RCC 7860 (cell line): Measurements from ENCODE around the gene PLA2G4E.
A peak's percentile ranks its signal among the peaks of the same experiment; 100 is the strongest.

Experiments used
- DNase-seq: peaks from one replicate; pipeline ENCODE4 v3.0.0-alpha.2; 2015; ENCODE audit warnings: low spot score
- FAIRE-seq: peaks from 2 replicates; lab custom pipeline; 2012; peaks lifted over from hg19 to GRCh38; lab: Jason Lieb, UNC

The PLA2G4E gene

DNA sequence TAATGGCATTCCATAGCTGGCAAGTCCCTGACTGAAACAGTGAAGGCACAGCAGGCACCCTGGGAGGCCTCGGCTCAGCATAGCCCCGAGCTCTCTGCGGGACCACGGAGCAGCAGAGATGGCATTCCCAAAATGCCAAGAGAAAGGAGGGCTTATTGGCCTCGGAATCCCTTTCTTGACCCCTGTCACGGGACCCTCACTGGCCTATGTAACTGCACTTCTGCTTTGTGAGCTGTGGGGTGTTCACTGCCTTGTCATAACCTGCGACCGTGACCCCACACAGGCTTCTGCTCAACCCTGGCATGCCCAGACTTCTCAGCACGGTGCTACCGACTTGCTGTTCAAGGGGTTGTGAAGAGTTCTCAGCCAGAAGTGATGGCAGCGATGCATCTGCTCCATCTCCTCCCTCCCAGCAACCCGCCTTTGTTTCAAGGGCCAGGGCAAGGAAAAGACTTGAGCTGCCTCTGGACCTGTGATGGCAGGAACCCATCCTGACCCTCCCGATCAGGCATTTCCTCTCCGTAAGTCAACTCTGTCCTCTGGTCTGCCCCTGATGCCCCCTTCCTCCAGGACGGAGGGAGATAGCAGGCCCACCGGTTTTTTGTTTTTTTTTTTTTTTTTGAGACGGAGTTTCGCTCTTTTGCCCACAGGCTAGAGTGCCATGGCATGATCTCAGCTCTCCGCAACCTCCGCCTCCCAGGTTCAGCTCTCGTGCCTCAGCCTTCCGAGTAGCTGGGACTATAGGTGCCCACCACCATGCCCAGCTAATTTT lies 79.0 kb downstream of the PLA2G4E start:
- FAIRE-seq, result no peak
- no peak for DNase-seq

DNA sequence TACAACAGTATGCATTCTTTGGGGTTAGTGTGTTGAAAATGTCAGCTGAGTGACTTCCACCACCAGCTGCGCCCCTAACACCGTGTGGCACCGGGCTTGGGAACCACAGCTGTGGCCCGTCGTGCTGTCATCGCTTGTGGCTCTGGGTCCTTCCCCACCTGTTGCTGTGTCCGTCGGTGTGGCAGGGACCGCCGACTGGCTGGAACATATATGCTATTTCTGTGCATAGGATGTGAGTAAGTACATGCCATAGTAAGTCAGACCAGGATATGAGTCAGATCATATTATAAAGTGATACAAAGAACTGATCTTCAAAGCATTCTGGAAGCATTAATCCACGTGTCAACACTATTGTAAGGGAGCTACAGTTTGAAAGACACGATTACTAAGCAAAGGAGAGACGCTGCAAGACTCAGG lies 80.4 kb downstream of the PLA2G4E start:
- DNase-seq (peak; percentile 86), FAIRE-seq (peak; percentile 46)

DNA sequence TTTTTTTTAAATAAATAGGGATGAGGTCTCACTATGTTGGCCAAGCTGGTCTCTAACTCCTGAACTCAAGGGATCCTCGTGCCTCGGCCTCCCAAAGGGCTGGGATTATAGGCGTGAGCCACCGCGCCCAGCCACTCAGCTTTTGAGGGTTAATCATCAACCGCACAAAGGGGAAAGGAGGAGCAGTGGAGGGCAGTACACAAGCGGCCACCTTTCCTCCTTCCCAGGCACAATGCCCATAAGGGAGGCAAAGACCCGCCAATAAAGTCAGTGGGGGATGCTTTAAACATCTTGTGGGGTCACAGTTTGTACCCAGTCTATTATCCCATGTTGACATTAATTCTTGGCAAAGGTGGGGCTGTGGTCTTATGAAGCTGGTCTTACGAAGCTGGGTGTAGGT lies 80.9 kb downstream of the PLA2G4E start:
- FAIRE-seq (no peak), DNase-seq (no peak)

DNA sequence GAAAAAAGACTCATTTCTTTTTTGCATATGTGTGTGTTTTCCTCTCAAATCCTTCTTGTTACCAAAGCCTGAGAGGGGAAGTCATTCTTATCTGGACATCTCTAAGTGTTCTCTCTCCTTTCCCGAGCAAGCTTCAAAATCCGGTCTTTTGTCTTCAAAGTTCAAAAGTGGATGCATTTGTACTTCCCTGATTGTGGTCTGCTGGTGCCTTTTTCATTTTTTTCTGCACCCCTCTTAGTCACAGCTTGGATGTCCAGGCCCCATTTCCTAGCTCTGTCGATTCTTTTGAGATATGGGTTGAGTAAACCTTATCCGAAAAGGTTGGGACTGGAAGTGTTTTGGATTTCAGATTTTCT lies 83.3 kb downstream of the PLA2G4E start:
- no peak for DNase-seq
- no peak for FAIRE-seq

DNA sequence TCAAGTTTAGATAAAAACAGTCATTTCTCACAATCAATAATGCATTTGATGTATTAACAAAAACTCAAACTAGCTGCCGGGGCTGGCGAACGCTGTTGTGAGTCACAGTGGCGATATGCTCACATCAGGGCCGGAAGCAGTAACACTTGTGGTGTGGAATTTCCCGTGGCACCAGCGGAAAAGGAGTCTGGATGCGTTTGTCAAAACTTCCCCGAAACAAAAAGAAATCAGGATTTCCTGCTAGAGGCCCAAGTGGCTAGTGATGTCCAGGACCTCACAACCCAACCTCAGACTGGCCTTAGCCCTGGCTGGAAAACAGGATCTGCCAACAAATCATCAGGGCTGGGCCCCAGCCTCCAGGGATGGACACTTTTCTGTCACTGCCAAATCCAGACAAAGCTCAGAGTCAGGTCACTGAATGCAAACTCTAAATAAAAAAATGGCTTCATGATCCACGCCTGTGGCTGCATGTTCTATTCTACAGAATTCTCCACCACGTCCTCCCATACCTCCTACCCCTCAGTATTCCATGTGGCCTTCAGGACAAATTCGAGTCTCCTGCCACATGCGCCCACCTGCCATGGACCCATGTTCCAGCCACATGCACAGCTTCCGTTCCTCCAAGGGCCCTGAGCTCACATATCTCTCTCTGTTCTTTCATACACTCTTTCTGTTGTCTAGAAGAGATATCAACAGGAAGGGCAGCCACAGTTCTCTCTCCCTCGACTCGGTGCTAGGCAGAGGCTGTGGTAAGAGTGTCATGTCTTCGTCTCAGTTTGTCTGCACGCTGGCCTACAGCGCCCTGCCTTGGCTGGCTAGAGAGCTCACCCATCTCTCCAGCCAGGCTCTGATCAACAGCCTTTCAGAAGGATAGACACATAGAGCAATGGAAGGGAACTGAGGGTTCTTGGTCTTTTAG lies 83.9 kb downstream of the PLA2G4E start:
- no peak for FAIRE-seq
- peak; percentile 39 for DNase-seq

DNA sequence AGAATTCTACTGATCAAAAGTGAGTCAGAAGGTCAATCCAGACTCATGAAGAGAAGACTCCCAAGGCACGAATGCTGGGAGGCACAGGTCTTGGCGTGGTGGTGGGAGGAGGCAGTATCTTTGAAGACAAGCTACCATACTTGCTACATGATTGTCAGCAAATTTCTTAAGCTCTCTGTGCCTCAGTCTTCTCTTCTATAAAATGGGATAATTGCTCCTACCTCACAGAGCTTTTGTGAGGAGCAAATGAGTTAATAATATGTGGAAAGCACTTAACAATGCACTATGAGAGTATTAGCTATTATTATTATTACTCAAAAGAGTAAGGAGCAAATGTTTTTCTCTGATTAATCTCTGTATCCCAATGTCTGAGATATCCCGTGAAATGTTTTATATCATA lies 84.7 kb downstream of the PLA2G4E start:
- no peak for FAIRE-seq
- no peak for DNase-seq

DNA sequence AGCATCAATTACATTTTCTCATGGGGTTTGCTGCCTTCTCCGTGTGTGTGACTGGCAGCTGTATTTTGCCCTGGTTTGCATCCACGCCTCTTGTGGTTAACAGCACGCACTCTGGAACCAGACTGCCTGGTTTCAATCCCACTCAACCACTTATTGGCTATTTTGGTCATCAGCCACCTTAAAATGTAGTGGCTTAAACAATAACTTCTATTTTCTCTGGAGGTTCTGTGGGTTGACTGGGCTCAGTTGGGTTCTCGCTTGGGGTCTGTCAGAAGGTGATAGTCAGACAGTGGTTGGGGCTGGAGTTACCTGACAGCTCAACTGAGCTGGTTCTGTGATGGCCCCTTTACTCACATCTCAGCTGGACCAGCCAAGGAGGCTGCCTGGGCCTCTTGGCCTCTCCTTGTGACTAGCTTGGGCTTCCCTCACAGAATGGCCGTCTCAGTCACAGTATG lies 85.2 kb downstream of the PLA2G4E start:
- no peak for FAIRE-seq
- no peak for DNase-seq

DNA sequence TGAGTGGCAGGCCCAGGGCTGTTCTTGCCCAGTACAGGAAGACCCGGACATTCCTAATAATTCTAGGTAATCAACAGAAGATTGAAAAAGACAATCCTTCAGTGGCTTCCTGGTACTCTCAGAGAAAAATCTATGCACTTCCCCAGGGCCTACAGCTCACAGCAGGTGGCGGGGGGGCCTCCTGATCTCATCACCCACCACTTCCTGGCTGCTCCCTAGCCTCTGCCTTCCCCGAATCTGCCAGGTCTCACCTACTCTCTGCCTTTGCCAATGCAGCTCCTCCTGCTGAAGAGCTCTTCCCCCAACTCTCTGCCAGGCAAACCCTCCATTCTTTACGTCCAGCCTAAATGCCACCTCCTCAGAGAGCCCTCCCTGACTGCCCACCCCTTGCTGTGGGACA lies 86.0 kb downstream of the PLA2G4E start:
- DNase-seq, result peak; percentile 78
- peak; percentile 20 for FAIRE-seq

DNA sequence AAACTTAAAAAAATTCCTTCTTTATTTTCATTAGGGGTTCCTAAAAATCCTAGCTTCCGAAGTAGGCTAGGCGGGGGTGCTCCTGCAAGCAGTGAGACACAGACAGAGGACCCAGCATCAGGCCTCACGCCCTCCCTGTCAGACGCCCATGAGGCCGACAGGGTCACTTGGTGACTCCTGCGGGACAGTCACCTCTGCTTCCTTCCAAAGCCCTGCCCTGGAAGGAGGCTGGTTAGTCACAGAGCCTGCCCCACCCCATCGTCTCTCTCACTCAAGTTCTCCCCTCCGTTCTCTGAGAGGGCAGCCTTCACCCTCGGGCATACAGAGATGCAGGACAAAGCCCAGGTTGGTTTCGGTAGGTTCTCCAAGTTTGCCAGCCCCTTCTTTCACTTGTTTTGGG lies 87.1 kb downstream of the PLA2G4E start:
- peak; percentile 73 for DNase-seq
- FAIRE-seq, result peak; percentile 2

DNA sequence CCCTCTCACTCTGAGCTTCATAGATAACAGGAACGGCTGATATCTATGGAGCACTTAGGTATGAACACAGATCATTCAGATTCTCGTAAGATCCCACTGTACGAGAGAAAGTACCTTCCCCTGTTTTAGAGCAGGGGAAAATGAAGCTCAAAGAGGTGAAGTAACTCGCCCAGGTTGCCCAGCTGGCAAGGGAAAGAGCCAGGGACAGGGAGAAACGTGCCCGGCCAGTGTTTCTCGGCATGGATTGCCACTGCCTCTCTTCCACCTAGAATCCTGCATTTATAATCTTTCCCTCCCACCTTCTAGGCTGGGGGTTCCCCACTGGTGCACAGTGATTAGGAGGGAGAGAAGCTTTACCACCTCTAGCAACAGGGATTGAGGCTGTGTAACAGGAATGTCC lies 87.5 kb downstream of the PLA2G4E start:
- FAIRE-seq (no peak), DNase-seq (no peak)

DNA sequence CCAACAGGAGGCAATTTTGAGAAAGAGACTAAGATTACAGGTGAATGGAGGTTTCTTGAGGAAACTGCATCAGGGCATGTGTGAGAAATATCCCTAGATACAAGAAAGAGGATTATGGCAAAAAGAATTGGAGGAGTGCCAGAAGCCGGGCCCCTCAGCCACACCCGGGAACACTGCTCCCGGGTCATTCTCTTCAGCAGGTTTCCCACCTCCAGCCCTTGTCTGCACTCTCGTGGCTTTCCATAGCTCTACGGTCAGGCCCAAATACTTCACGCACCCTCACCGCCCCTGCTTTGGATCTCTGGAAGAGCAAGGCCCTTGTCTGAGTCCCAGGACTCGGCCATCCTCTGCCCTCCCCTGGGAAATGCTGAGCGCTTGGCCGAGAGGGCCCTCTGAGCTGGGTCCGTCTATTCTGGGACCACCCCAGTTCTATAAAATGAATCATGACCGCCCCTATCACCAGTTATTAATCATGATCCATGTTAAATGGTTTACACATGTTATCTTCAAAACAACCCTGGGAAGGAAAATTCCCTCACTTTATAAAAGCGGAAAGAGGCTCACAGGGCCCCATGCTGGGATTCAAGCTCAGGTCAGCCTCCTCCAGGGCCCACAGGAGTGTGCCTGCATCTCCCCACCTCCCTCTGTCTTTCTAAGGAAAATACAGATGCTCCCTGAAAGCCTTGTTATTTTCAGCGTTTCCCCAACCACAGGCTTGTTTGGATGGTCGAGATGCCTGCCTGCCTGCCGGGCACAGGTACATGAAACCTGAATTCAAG lies 88.1 kb downstream of the PLA2G4E start:
- FAIRE-seq (no peak), DNase-seq (no peak)

DNA sequence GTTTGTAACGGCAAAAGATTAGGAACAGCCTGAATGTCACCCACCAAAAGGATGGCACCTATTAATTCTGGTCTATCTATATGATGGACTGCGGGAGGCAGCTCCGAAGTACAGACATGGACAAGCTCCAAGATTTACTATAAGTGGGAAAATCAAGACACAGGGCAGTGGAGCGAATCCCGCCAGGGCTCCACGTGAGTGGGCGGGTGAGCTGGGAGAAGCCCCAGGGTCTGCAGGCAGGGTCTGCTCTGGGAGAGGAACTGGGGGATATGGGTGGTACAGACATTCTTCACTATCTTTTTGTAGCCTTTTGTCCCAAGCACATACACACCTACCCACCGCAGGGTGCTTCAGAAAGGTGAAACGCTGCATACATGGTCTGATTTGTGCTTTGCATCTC lies 88.7 kb downstream of the PLA2G4E start:
- FAIRE-seq (no peak), DNase-seq (no peak)
